H1 (cell line): ENCODE data around the gene GATC.

Experiments
- TF ChIP-seq, protein P1 (sequence below), 3 experiments: IDR thresholded peaks; 1 replicate in 2 of 3; 2 replicates in 1 of 3; pipeline versions ENCODE4 v1.5.1 to v1.6.1; 2011; ENCODE audit warnings: low read length in 3 of 3, mild to moderate bottlenecking in 3 of 3, inconsistent platforms in 2 of 3, low read depth in 1 of 3, moderate library complexity in 1 of 3; ENCODE audit not compliant: insufficient read depth in 1 of 3; ENCODE audit errors: control extremely low read depth in 1 of 3
- TF ChIP-seq, protein P2 (sequence below): IDR thresholded peaks from 2 replicates; pipeline ENCODE4 v1.6.1; 2012; ENCODE audit warnings: inconsistent platforms

DNA sequence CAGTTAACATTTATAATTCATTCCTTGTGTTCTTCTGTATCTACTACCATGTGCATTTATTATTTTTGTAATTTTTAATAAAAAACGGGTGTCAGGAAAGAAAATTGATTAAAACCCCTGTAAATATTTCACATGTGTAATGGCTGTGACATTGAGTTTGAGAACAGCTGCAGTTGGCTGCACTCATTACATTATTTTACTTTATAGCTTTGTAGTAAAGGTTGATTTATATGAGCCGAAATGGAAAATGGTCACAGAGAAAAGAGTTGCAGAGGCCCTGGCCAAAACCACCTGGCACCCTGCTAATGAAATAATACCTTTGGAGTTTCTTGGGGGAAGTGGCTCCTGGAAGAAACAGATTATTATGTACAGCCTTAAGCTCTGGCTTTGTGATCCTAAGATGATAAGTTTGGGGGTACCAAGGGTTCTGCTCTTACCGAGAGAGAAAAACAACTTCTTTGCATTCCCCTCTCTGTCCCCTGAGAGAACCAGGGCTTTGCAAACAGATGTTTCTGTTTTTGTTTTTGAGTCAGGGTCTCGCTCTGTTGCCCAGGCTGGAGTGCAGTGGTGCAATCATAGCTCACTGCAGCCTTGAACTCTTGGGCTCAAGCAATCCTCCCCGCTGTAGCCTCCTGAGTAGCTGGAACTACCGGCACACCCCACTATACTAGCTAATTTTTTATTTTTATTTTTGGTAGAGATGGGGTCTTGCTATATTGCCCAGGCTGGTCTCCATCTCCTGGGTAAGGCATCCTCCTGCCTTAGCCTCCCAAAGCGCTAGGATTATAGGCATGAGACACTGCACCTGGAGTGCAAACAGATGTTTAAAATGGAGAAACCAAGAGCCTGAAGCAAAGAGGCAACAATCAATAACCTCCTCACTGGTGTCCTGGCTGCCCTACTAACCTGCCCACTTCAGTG lies 40.0 kb downstream of the GATC start:
- TF ChIP-seq, protein P1, sequence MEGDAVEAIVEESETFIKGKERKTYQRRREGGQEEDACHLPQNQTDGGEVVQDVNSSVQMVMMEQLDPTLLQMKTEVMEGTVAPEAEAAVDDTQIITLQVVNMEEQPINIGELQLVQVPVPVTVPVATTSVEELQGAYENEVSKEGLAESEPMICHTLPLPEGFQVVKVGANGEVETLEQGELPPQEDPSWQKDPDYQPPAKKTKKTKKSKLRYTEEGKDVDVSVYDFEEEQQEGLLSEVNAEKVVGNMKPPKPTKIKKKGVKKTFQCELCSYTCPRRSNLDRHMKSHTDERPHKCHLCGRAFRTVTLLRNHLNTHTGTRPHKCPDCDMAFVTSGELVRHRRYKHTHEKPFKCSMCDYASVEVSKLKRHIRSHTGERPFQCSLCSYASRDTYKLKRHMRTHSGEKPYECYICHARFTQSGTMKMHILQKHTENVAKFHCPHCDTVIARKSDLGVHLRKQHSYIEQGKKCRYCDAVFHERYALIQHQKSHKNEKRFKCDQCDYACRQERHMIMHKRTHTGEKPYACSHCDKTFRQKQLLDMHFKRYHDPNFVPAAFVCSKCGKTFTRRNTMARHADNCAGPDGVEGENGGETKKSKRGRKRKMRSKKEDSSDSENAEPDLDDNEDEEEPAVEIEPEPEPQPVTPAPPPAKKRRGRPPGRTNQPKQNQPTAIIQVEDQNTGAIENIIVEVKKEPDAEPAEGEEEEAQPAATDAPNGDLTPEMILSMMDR (IDR thresholded peaks at IDR 0.05; ENCODE audit: control extremely low read depth in 1 of 3, insufficient read depth in 1 of 3, low read depth in 1 of 3, low read length in 3 of 3), result no peak
- TF ChIP-seq, protein P2, sequence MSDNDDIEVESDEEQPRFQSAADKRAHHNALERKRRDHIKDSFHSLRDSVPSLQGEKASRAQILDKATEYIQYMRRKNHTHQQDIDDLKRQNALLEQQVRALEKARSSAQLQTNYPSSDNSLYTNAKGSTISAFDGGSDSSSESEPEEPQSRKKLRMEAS, result no peak
